KOPT-K1 (cell line): ENCODE results near the gene AGPAT3.
A peak's percentile ranks its signal among the peaks of the same experiment; 100 is the strongest.

Experiments used
- H3K27ac ChIP-seq: fragments of 200-600 bp; sonication (generic); 2 replicates; pipeline ENCODE4 v1.5.1; 2016; ENCODE audit warnings: antibody characterized with exemption, mild to moderate bottlenecking, low read depth, low read length; ENCODE audit not compliant: poor library complexity, severe bottlenecking
- H3K36me3 ChIP-seq: fragments of 200-600 bp; sonication (generic); 2 replicates; pipeline ENCODE4 v1.5.1; 2017; ENCODE audit warnings: antibody characterized with exemption, mild to moderate bottlenecking, low read length, moderate library complexity; ENCODE audit not compliant: insufficient read depth
- H3K9me3 ChIP-seq: fragments of 200-600 bp; sonication (generic); 2 replicates; pipeline ENCODE4 v1.5.1; 2017; ENCODE audit warnings: antibody characterized with exemption, low read length, mild to moderate bottlenecking; ENCODE audit not compliant: insufficient read depth, poor library complexity, severe bottlenecking

Gene AGPAT3

DNA sequence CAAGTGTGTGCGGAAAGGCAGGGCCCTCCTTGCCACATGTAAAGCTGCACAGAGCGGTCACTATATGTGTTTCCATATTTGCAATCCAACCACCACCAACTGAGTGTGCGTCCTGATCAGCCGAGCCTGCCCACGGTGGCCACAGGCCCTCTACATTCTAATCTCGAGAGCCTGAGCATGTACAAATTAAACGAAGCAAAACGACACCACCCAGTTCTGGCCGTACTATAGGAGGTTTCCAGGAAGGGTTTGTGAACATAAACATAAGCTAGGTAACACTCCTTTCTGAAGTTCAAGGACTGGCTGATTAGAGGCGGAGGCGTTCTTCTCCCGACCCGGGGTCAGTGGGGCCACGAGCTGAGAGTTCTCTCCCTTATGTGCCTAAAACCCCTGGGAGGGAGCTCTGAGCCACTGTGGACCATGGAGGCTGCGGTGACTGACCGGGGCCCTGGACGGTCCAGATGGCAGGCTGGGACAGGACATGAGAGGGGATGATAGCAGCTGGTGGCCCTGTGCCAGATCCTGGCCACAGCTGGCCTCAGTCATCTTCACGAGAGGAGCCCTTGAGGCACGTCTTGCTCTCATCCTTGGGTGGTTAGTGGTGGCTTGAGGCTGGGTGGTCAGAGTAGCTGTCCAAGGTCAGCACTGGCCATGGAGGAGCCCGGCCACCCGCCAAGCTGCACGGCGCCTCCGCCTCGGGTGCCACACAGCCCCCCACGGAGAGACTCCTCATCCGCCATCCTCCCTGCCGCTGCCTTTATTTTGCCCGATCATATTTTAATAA lies 108.0 kb downstream of the AGPAT3 start:
- no peaks in the 10 kb centered on the region for H3K9me3 ChIP-seq
- H3K27ac ChIP-seq, result no peak overlapping the region
- peaks cover 43% of the 10 kb centered on the region for H3K36me3 ChIP-seq

DNA sequence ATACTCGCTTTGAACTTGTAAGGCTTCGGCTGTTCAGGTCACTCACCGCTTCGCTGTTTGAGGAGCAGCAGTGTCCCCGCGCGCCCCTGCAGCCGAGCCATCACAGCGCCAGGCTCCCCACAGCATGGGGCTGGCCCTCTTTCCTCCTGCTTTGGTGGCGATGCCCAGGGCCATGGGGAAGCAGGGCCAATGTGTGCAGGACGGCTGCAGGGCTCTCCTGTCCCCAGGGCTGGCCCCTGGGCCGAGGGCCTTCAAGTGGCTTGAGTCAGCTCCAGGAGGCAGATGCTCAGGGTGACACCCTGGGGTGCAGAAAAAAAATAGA lies 108.6 kb downstream of the AGPAT3 start:
- no peaks in the 10 kb centered on the region for H3K9me3 ChIP-seq
- no peak overlapping the region for H3K27ac ChIP-seq
- H3K36me3 ChIP-seq, result peaks cover 47% of the 10 kb centered on the region

DNA sequence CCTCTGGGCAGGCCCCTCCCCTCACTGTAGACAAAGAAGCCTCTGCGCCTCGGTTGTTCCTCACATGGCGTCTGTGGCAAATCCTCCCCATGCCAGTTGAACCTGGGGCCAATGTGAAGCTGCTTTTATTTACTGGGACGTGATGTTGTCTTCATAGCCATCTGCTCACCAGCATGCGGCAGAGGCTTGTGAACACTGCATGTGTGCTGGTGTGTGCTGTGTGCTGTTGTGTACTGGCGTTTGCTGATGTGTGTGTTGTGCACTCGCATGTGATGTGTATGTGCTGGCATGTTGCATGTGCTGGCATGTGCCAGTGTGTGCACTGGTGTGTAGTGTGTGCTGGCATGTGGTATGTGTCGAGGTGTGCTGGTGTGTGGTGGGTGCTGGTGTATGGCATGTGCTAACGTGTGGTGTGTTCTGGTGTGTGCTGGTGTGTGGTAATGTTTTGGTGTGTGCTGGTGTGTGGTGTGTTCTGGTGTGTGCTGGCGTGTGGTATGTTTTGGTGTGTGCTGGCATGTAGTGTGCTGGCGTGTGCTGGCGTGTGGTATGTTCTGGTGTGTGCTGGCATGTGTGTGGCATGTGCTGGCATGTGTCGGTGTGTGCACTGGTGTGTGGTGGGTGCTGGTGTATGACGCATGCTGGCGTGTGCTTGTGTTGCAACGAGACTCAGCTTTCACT lies 109.9 kb downstream of the AGPAT3 start:
- H3K27ac ChIP-seq, result no peak overlapping the region
- no peaks in the 10 kb centered on the region for H3K9me3 ChIP-seq
- peaks cover 37% of the 10 kb centered on the region for H3K36me3 ChIP-seq

DNA sequence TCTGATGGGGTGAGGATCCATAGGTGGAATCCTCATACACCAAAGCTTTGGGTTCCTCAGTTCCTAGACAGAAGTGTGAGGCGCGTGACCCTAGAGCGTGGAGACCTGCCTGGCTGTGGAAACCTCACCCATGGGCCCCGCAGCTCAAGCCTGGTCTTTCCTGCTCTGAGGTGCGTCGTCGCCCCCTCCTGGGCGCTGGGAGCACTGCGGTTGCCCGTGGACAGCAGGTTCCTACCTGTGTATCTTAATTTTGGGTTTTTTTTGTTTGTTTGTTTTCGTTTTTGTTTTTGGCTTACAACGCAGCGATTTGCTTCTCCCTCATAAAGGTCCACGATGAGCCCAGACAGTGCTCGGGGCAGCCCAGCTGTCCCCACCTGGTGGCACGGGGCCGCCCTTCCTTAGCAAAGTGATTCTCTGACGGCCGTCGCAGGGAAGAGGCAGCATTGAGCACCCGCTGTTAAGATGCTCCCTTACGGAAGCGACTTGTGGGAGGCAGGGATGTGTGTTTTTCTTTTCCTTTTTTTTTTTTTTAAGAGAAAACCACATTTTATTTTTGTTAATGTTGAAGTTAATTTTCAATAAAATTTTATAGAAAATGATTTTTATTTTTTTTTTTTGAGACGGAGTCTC lies 110.6 kb downstream of the AGPAT3 start:
- H3K36me3 ChIP-seq, result peaks cover 31% of the 10 kb centered on the region
- no peaks in the 10 kb centered on the region for H3K9me3 ChIP-seq
- no peak overlapping the region for H3K27ac ChIP-seq

DNA sequence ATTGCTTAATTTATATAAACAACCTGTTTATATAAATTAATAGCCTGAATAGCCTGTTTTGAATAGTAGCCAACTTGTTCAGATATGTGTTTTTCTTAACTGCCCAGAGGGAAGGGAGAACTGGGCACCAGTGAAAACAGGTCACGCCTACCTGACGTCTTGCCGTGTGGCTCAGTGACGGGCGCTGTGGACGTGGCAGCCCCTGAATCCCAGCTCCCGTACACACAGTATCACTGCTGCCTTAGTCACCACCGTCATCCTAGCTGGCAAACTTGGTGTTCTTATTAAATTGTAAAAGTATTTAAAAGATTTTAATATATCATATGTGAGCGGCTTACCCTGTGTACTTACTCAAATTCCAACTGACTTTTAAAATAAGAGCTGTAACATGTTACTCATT lies 111.6 kb downstream of the AGPAT3 start:
- Histone ChIP-seq H3K36me3 (peaks cover 29% of the 10 kb centered on the region), H3K9me3 (no peaks in the 10 kb centered on the region), H3K27ac (no peak overlapping the region)

DNA sequence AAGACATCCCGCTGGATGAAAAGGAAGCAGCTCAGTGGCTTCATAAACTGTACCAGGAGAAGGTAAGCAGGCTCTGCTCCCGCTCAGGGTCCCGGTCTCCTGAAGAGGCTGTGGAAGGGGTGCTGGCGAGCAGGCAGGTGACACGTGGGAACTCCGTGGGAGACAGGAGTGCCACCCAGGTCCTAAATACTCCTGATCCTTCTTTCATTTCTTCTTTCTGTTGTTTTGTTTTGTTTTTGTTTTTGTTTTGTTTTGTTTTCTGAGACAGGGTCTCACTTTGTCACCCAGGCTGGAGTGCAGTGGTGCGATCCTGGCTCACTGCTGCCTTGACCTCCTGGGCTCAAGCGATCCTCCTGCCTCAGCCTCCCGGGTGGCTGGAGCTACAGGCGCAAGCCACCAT lies 113.0 kb downstream of the AGPAT3 start:
- no peaks in the 10 kb centered on the region for H3K9me3 ChIP-seq
- no peak overlapping the region for H3K27ac ChIP-seq
- H3K36me3 ChIP-seq, result peaks cover 26% of the 10 kb centered on the region

DNA sequence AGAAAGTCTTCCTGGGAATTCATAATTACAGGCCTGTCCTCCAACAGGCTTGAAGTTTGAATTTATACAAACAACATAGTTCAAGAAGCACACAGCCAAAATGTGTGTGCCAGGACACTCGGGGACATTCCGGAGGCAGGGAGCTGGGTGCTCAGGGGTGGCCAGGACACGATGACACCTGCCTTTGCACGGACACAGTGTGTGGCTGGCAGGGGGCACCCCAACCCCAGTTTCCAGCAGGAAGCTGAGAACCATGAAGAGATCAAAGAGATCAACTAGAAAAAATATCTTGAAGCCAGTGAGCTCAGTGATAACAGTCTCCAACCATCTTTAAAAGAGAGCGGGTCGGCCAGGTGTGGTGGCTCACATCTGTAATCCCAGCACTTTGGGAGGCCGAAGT lies 114.6 kb downstream of the AGPAT3 start:
- no peaks in the 10 kb centered on the region for H3K9me3 ChIP-seq
- peaks cover 26% of the 10 kb centered on the region for H3K36me3 ChIP-seq
- no peak overlapping the region for H3K27ac ChIP-seq

DNA sequence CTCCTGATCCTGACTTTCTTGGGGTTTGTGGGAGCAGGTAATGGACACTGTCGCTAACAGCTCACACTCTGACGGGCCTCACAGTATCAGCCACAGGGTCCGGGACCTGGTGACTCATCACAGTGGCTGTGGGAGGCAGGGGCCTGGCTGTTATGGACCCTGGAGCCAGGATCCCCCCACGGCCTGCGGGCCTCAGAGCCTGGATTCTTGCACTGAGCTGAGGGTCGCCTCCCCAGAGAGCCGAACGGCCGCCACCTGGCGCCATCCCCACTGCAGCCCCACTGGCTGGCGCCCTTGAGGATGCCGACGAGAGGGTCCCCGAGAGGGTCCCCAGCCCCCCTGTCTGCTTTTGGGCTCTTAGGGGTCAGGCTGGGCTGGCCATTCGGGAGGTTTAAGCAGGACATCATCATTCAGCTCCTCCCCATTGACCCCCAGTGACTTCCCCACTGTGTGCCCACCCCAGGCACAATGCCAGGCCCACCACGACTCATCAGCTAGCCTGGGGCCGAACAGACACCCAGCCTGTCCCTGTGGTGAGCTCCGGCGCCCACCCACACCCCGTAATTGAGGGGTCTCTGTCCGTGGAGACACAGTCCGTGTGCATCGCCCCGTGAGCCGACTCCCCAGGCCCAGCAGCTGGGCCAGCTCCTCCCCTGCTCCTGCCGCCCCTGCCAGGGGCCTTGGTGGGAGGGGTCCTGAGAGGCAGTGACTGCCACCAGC lies 116.3 kb downstream of the AGPAT3 start:
- H3K27ac ChIP-seq, result no peak overlapping the region
- H3K9me3 ChIP-seq, result no peaks in the 10 kb centered on the region
- H3K36me3 ChIP-seq, result peaks cover 26% of the 10 kb centered on the region

DNA sequence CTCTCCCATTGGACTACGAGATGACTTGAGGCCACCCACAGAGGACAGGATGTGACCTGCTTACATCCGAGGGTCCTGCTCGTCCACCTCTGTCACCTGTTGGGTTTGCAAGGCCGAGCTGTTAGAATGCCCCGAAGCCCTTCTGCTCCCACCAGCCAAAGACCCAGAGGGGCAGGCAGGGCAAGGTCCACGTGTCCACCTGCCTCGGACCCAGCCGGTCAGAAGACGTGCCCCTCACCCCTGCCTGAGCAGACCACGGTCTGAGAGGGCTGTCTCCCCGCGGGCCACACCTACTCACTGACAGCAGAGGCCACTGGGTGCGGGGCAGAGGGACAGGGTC lies 116.8 kb downstream of the AGPAT3 start:
- Histone ChIP-seq H3K36me3 (peaks cover 26% of the 10 kb centered on the region), H3K9me3 (no peaks in the 10 kb centered on the region), H3K27ac (no peak overlapping the region)

DNA sequence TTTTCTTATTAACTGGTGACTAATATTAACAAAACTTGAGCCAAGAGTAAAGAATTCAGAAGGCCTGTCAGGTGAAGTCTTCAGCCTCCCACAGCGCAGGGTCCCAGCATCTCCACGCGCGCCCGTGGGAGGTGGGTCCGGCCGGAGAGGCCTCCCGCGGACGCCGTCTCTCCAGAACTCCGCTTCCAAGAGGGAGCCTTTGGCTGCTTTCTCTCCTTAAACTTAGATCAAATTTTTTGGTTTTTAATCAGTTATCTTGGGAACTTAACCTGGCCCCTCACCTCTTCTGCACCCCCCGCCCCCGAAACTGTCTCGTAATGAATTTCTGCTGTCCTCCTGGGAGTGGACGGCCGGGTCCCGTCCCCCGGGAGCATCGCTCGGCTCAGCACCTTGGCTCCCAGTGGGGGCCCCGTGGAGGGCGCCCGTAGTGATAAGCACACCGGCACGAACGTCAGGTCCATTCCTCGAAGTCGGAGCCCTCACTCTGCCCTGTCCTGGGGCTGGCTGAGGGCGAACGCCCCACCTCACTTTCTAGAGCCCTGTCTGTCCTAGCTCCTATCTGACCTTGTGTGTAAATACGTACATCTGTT lies 117.6 kb downstream of the AGPAT3 start:
- Histone ChIP-seq H3K36me3 (peaks cover 26% of the 10 kb centered on the region), H3K9me3 (no peaks in the 10 kb centered on the region), H3K27ac (peak overlapping the region; percentile 14)

DNA sequence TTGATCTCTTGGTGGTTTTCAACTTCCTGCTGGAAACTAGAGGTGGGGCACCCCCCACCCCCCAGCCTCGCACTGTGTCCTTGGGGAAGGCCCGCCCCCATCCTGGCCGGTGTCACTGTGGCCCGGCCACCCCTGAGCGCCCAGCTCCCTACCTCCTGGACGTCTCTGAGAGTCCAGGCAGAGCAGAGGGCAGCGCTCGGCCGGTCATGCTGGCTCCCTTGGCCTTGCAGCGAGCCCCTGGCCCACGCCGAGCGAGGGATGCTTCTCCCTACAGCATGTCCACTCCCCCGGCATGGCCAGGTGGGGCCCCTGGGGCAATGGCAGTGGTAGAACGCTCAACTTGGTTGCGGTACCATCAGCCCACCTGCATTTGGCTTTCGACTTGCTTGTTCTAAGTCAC lies 118.4 kb downstream of the AGPAT3 start:
- H3K27ac ChIP-seq, result no peak overlapping the region
- H3K36me3 ChIP-seq, result peaks cover 19% of the 10 kb centered on the region

DNA sequence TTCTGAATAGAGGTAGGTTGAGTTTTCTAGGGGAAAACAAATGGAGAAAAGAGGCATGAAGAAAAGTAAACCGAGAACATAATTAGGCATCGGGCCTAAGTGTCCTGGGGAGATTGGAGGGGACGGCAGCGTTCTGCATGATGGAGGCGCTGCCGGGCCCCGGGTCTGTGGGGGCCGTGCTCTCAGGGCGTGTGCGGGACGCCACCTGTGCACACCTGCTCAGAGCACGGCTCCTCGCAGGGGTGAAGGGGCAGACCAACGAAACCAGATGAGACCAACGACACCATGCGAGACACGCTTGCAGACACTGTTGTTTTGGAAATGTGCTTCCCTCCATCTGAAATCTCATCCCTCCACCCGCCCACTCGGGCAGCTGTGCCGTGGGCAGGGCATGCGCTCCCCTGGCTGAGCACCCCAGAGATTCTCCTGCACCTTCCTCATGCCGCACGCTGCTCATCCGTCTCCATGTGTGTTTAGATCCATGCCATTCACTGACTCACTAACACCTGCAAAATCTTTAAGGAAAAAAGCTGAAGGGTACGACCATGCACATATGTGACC lies 118.9 kb downstream of the AGPAT3 start:
- Histone ChIP-seq H3K27ac (no peak overlapping the region), H3K36me3 (peaks cover 15% of the 10 kb centered on the region; the same call in 1 of the 2 replicates), H3K9me3 (no peaks in the 10 kb centered on the region)

More for the DNA sequence above, 118.4 kb downstream of the AGPAT3 start:
- H3K9me3 ChIP-seq, result no peaks in the 10 kb centered on the region

DNA sequence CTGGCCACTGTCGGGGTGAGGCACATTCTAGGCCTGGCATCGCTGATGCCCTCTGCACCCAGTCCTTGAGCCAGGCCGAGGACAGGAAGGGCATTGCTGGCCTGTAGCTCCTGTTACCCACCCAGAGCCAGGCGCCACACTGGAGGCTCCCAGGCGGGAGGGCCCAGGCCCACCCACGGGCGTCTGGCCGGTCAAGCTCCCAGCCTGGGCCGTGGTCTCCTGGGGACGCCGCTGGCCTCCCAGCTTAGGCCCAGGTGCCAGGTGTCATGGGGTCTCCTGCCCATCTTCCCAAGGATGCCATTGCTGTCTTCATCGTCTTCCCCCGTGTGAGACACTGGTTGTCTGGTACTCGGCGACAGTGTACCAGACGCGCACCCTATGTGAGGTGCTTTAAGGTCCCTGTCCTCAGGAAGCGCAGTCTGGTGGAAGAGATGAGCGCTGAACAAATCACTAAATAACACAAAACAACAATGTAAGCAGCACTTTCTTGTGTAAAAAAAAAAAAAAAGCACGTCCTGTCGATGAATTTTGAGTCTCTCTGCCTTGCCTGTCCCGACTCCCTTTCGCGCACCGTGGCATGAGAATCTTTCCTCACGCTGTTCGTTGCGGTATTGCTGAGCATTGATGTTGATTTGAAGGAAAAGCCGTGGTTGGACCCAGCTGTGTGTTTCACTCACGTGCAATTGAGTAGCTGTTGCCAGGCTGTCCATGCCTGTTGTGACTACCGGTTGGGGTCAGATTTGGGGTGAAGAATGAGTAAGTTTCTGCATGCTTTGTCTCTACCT lies 120.1 kb downstream of the AGPAT3 start:
- Histone ChIP-seq H3K27ac (no peak overlapping the region), H3K9me3 (no peaks in the 10 kb centered on the region), H3K36me3 (peaks cover 15% of the 10 kb centered on the region; the same call in 1 of the 2 replicates)

DNA sequence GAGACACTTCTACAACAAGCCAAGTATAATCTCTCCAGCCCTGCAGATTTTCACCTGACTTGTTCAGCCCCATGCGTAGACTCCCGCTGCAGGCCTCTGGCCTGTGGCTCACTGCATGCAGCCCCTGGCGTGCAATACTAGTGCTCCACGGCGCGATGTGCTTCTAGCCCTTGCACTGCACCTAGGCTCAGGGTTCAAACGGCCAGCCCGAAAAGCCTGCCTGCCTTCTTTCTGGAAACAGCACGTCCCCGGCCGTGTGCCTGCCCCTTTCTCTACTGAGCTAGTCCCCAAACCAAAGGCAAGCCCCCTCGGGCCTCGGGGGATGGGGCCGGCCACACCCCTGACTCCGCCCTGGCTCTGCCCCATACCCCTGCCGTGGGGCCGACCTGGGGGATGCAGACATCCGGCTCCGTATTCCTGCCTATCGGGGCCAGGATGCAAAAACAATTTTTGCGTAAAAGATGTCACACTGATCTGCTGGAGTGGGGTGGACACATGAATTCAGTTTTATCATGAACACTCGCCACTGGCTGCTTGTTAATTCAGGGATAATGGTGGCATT lies 120.7 kb downstream of the AGPAT3 start:
- Histone ChIP-seq H3K27ac (no peak overlapping the region), H3K36me3 (peaks cover 15% of the 10 kb centered on the region; the same call in 1 of the 2 replicates), H3K9me3 (no peaks in the 10 kb centered on the region)
